ENCODE measurements around the gene GRK1. TPM values are rescaled to one million over a fixed set of nuclear protein-coding genes. Genes with fewer than 3 reads are reported as not detected.

GRK1 gene
- total RNA-seq, 1 experiment from 2014 or later: not detected

GRCh38 chr13:113650275-113650674 lies 16.7 kb upstream of the GRK1 start:
- no peak for DNase-seq (ENCODE audit: low read depth)

- DNase-seq (ENCODE audit: low read depth): no peak
Measured at GRCh38 chr13:113650731-113651148, 16.3 kb upstream of the GRK1 start.

- DNase-seq (ENCODE audit: low read depth): no peak
Measured at GRCh38 chr13:113651511-113652403, 15.3 kb upstream of the GRK1 start.

GRCh38 chr13:113652404-113653263 lies 14.4 kb upstream of the GRK1 start:
- DNase-seq (ENCODE audit: low read depth): no peak

GRCh38 chr13:113653264-113654174 lies 13.5 kb upstream of the GRK1 start:
- DNase-seq (ENCODE audit: low read depth): peak; percentile 29

GRCh38 chr13:113654175-113654560 lies 12.9 kb upstream of the GRK1 start:
- DNase-seq (ENCODE audit: low read depth): no peak

GRCh38 chr13:113654591-113655345 lies 12.3 kb upstream of the GRK1 start:
- DNase-seq (ENCODE audit: low read depth): no peak

GRCh38 chr13:113655346-113656002 lies 11.5 kb upstream of the GRK1 start:
- no peak for DNase-seq (ENCODE audit: low read depth)

GRCh38 chr13:113656003-113656588 lies 10.9 kb upstream of the GRK1 start:
- DNase-seq (ENCODE audit: low read depth): no peak

GRCh38 chr13:113656831-113657671 lies 10.0 kb upstream of the GRK1 start:
- no peak for DNase-seq (ENCODE audit: low read depth)

GRCh38 chr13:113657851-113658741 lies 8.9 kb upstream of the GRK1 start, which contains the start of gene ATP4B:
TSS of gene ATP4B (minus strand) at chr13:113658198. CDS start at chr13:113658144, 54 bp downstream.
- no peak for DNase-seq (ENCODE audit: low read depth)

GRCh38 chr13:113658836-113659235 lies 8.2 kb upstream of the GRK1 start:
- no peak for DNase-seq (ENCODE audit: low read depth)

GRCh38 chr13:113659337-113659736 lies 7.7 kb upstream of the GRK1 start:
- DNase-seq (ENCODE audit: low read depth): no peak

GRCh38 chr13:113660066-113660465 lies 7.0 kb upstream of the GRK1 start:
- DNase-seq (ENCODE audit: low read depth): no peak

GRCh38 chr13:113661509-113661908 lies 5.5 kb upstream of the GRK1 start:
- no peak for DNase-seq (ENCODE audit: low read depth)

- no peak for DNase-seq (ENCODE audit: low read depth)
Measured at GRCh38 chr13:113663934-113664333, 3.1 kb upstream of the GRK1 start.

GRCh38 chr13:113664751-113665596 lies 2.0 kb upstream of the GRK1 start:
- no peak for DNase-seq (ENCODE audit: low read depth)

All from Daoy (cell line).